Endothelial cell of umbilical vein (primary cell): ENCODE data around the gene SDC3. TPM values are rescaled to one million over a fixed set of nuclear protein-coding genes. Genes with fewer than 3 reads are reported as not detected.

ENCODE experiments used
- Bru-seq: library from RNA; stranded (reverse); fragments of 400-500 nt; gene quantifications from one replicate; lab custom pipeline; 2021; lab: Mats Ljungman, UMichigan
- BruChase-seq, 2 experiments: library from RNA; stranded (reverse); fragments of 400-500 nt; gene quantifications; one replicate each; lab custom pipeline; 2021; lab: Mats Ljungman, UMichigan
- BruUV-seq: library from RNA; stranded (reverse); fragments of 400-500 nt; replicated peaks from 2 replicates; lab custom pipeline; 2021; lab: Mats Ljungman, UMichigan
- CTCF ChIA-PET: fragments of 300-600, 350-600 bp; sonication (Branson Sonifier 250); formaldehyde crosslinking; loops from one replicate; lab custom pipeline; 2021; ENCODE audit warnings: antibody characterized with exemption, inconsistent platforms; lab: Charles Lee
- POLR2A ChIA-PET: fragments of 300-600, 350-600 bp; sonication (Branson Sonifier 250); formaldehyde crosslinking; loops from one replicate; lab custom pipeline; 2021; ENCODE audit warnings: antibody characterized with exemption, inconsistent platforms; lab: Charles Lee
- DNase-seq: peaks from one replicate; pipeline ENCODE4 v3.0.0-alpha.2; 2011; ENCODE audit warnings: low read depth, low spot score
- FAIRE-seq: peaks from 2 replicates; lab custom pipeline; 2011; peaks lifted over from hg19 to GRCh38; lab: Jason Lieb, UNC
- H2AFZ ChIP-seq: 2 replicates; pipeline ENCODE4 v1.6.0; 2012; ENCODE audit warnings: low read depth, low read length, control low read depth, inconsistent platforms
- H3K27ac ChIP-seq: 2 replicates; pipeline ENCODE4 v1.5.1; 2011; ENCODE audit warnings: low read depth, mild to moderate bottlenecking, control low read depth, low read length, moderate library complexity; ENCODE audit not compliant: insufficient read depth
- H3K27me3 ChIP-seq, 2 experiments: 2 replicates each; pipeline versions ENCODE4 v1.6.0 to v1.6.1; 2011; ENCODE audit warnings: low read length in 2 of 2, mixed read lengths in 1 of 2; ENCODE audit not compliant: control insufficient read depth in 2 of 2, insufficient read depth in 2 of 2
- H3K36me3 ChIP-seq, 2 experiments: 2 replicates in 1 of 2; 3 replicates in 1 of 2; pipeline ENCODE4 v1.5.1; 2011; ENCODE audit warnings: low read length in 2 of 2, mild to moderate bottlenecking in 1 of 2, moderate library complexity in 1 of 2; ENCODE audit not compliant: control insufficient read depth in 2 of 2, insufficient read depth in 2 of 2; ENCODE audit errors: extremely low read depth in 1 of 2
- H3K4me1 ChIP-seq: 3 replicates; pipeline ENCODE4 v1.5.1; 2011; ENCODE audit warnings: mild to moderate bottlenecking, low read length; ENCODE audit not compliant: control insufficient read depth, insufficient read depth; ENCODE audit errors: extremely low read depth
- H3K4me2 ChIP-seq: 2 replicates; pipeline ENCODE4 v1.6.1; 2011; ENCODE audit warnings: low read length, control low read depth, mixed read lengths; ENCODE audit not compliant: insufficient read depth
- H3K4me3 ChIP-seq, 3 experiments: fragments of 200-600 bp in 1 of 3; sonication (generic), shearing (Covaris generic) in 1 of 3; replicated peaks in 1 of 3; 2 replicates each; pipeline ENCODE4 v1.5.1; 2011 to 2016; ENCODE audit warnings: control low read depth in 3 of 3, low read length in 3 of 3, mild to moderate bottlenecking in 2 of 3, inconsistent platforms in 1 of 3, low read depth in 1 of 3, moderate library complexity in 1 of 3; ENCODE audit not compliant: insufficient read depth in 1 of 3
- H3K79me2 ChIP-seq: 2 replicates; pipeline ENCODE4 v1.6.0; 2012; ENCODE audit warnings: low read length, inconsistent platforms; ENCODE audit not compliant: control insufficient read depth, insufficient read depth
- H3K9ac ChIP-seq: replicated peaks from 2 replicates; pipeline ENCODE3; 2011; ENCODE audit warnings: low read length, control low read depth; ENCODE audit not compliant: insufficient read depth; ENCODE audit errors: extremely low read depth
- H3K9me1 ChIP-seq: replicated peaks from 3 replicates; pipeline ENCODE4 v1.6.0; 2011; ENCODE audit warnings: mild to moderate bottlenecking, low read length; ENCODE audit not compliant: control insufficient read depth, insufficient read depth; ENCODE audit errors: extremely low read depth
- H3K9me3 ChIP-seq: replicated peaks from 2 replicates; pipeline ENCODE4 v1.5.1; 2012; ENCODE audit warnings: low read length, inconsistent platforms; ENCODE audit not compliant: control insufficient read depth, insufficient read depth
- H4K20me1 ChIP-seq: replicated peaks from 2 replicates; pipeline ENCODE3; 2011; ENCODE audit warnings: mild to moderate bottlenecking, low read length; ENCODE audit not compliant: control insufficient read depth, insufficient read depth; ENCODE audit errors: extremely low read depth
- CTCF ChIP-seq, 2 donors: IDR thresholded peaks; 1 replicate in 1 of 2; 2 replicates in 1 of 2; pipeline ENCODE4 v1.5.1; 2011; ENCODE audit warnings: low read length in 2 of 2, mild to moderate bottlenecking in 2 of 2, moderate library complexity in 2 of 2, control low read depth in 1 of 2, inconsistent platforms in 1 of 2, low read depth in 1 of 2; ENCODE audit not compliant: insufficient read depth in 1 of 2; ENCODE audit errors: extremely low read depth in 1 of 2
- EZH2 ChIP-seq: IDR thresholded peaks from 2 replicates; pipeline ENCODE4 v1.6.1; 2012; ENCODE audit warnings: borderline replicate concordance, low read depth, mild to moderate bottlenecking, moderate library complexity, low read length, inconsistent platforms; ENCODE audit not compliant: severe bottlenecking
- FOS ChIP-seq: IDR thresholded peaks from 2 replicates; pipeline ENCODE4 v1.6.1; 2011; ENCODE audit warnings: mild to moderate bottlenecking, low read length, moderate library complexity, borderline replicate concordance; ENCODE audit not compliant: insufficient read depth
- GATA2 ChIP-seq: IDR thresholded peaks from 2 replicates; pipeline ENCODE4 v1.7.0; 2011; ENCODE audit warnings: low read depth, mild to moderate bottlenecking, moderate library complexity, mixed read lengths, low read length; ENCODE audit not compliant: insufficient read length, insufficient read depth
- JUN ChIP-seq: IDR thresholded peaks from 2 replicates; pipeline ENCODE4 v1.6.1; 2011; ENCODE audit warnings: borderline replicate concordance, low read depth; ENCODE audit not compliant: insufficient read length, insufficient read depth
- MAX ChIP-seq: IDR thresholded peaks from 2 replicates; pipeline ENCODE4 v1.6.1; 2011; ENCODE audit not compliant: insufficient read depth, insufficient read length
- MYC ChIP-seq: IDR thresholded peaks from one replicate; pipeline ENCODE4 v1.6.1; 2011; ENCODE audit warnings: mild to moderate bottlenecking, low read depth, low read length
- POLR2A ChIP-seq: IDR thresholded peaks from 2 replicates; pipeline ENCODE4 v1.6.1; 2012; ENCODE audit warnings: low read depth, mild to moderate bottlenecking, control low read depth, low read length
- POLR2AphosphoS5 ChIP-seq: IDR thresholded peaks from 2 replicates; pipeline ENCODE4 v1.6.1; 2012; ENCODE audit warnings: low read depth, mild to moderate bottlenecking, control low read depth, low read length, moderate library complexity; ENCODE audit not compliant: insufficient read depth
- dilution Hi-C: fragments of 300-500 bp; cut with MboI; formaldehyde crosslinking; loops from one replicate; pipeline ENCODE4 v1.15.0; 2019; ENCODE audit warnings: low sequenced_read_pairs; ENCODE audit not compliant: extremely low pct_ligation_motif_present
- intact Hi-C: fragments of 100-400 bp; cut with micrococcal nuclease; formaldehyde crosslinking; loops from one replicate; pipeline ENCODE4 v1.10.0; 2022
- long read RNA-seq: library from polyadenylated mRNA; stranded (forward); transcript quantifications from one replicate; pipeline ENCODE4 v2.0.0, GENCODE V29; 2021
- polyA minus RNA-seq, 3 experiments: library from RNA; depleted of rRNA, polyadenylated mRNA; stranded (reverse); fragments of >200 nt; gene quantifications; 1 replicate in 1 of 3; 2 replicates in 2 of 3; pipeline ENCODE4 v1.2.3, GENCODE V29; 2011
- polyA plus RNA-seq, 4 experiments: library from polyadenylated mRNA; depleted of rRNA in 3 of 4; stranded (reverse) in 3 of 4; unstranded in 1 of 4; fragments of >200 nt; gene quantifications; 2 replicates each; pipeline versions ENCODE4 v1.2.1 to v1.2.3, GENCODE V29; 2011 to 2012; ENCODE audit warnings: missing spikeins in 1 of 4
- total RNA-seq: library from RNA; stranded (reverse); gene quantifications from 2 replicates; pipeline ENCODE4 v1.2.3, GENCODE V29; 2021

The SDC3 gene
- total RNA-seq (20.8 and 25.9 TPM in 2 replicates), polyA plus RNA-seq (7.0 and 7.1 TPM in 2 replicates), polyA minus RNA-seq (11.0 and 13.1 TPM in 2 replicates), Bru-seq, nascent RNA (percentile 41 among the genes with signal in this experiment), BruChase-seq, experiment 1, labeled RNA remaining after a 6-hour chase (percentile 56 among the genes with signal in this experiment), BruChase-seq, experiment 2, labeled RNA remaining after a 2-hour chase (percentile 48 among the genes with signal in this experiment)
- polyA plus RNA-seq (2011; cell fraction: cytosol; rRNA removed), result 6.8 and 8.2 TPM in 2 replicates
- polyA plus RNA-seq (2011; cell fraction: nucleus; rRNA removed), result 3.8 and 6.1 TPM in 2 replicates
- polyA plus RNA-seq (2012), result 32.5 and 36.4 TPM in 2 replicates
- 7.0 TPM for polyA minus RNA-seq (2011; cell fraction: cytosol; rRNA and poly(A)+ RNA removed)
- polyA minus RNA-seq (2011; cell fraction: nucleus; rRNA and poly(A)+ RNA removed), result 3.8 and 4.6 TPM in 2 replicates
- long read RNA-seq, transcript SDC3-202 (5 exons, 1,580 nt), result major isoform, 8 of 35 reads
- long read RNA-seq, partial matches to known transcripts, result 0 of 35 reads
- long read RNA-seq, other reads (novel, unspliced or antisense), result 27 of 35 reads

- Histone ChIP-seq H2AFZ (peak within 1 kb of the TSS; percentile 81), H3K4me2 (peak within 1 kb of the TSS; percentile 57), H3K27ac (no peak within 1 kb of the TSS), H3K9ac (no peak within 1 kb of the TSS), H3K79me2 (no peaks in the 10 kb centered on the region), H3K36me3 (no peaks in the 10 kb centered on the region), H3K27me3 (no peaks in the 10 kb centered on the region), H3K9me3 (no peaks in the 10 kb centered on the region), H4K20me1 (no peaks in the 10 kb centered on the region), H3K9me1 (no peaks in the 10 kb centered on the region), H3K4me1 (peaks cover 6% of the 10 kb centered on the region), H3K4me3 (peak within 1 kb of the TSS in 2 of 3 experiments; percentile 23 to 25)
- FAIRE-seq (no peak), DNase-seq (no peak)
- dilution Hi-C loops (loop anchor here (25.0 kb wide), 1 partner anchor 97 kb away; no protein-coding TSS in a partner anchor), intact Hi-C loops (no loop called here)
- CTCF ChIA-PET, result interaction anchor here (1.0 to 8.1 kb wide), 7 partner anchors 26 to 189 kb away, joined by 3 to 528 read pairs (median 3); no protein-coding TSS in a partner anchor
- TF ChIP-seq MAX (no peak), FOS (no peak), POLR2AphosphoS5 (no peak), CTCF (IDR thresholded peaks at IDR 0.05; ENCODE audit: extremely low read depth in 1 of 2, insufficient read depth in 1 of 2, low read depth in 1 of 2, low read length in 2 of 2) (no peak), GATA2 (no peak), POLR2A (no peak), JUN (no peak), EZH2 (no peak), MYC (no peak)
- BruUV-seq, result no TSS peak
- POLR2A ChIA-PET, result no interaction called here
These were observed at the start of gene SDC3 for GRCh38 chr1:30908696-30909364. TSS of gene SDC3 (minus strand) at chr1:30908758. CDS start at chr1:30908586, 172 bp downstream.
